SK-N-SH treated with all-trans-retinoic acid at 6 μM for 48 hours (cell line): Measurements from ENCODE around the gene TNRC6B.

Experiments
- ARNTL ChIP-seq: fragments of 450-650 bp; formaldehyde crosslinking; IDR thresholded peaks from 2 replicates; pipeline ENCODE4 v1.5.0; 2020; ENCODE audit warnings: low read depth, mild to moderate bottlenecking, moderate library complexity, borderline replicate concordance
- GLIS3 ChIP-seq: fragments of 250-450 bp; sonication (Bioruptor Pico); IDR thresholded peaks from 2 replicates; pipeline ENCODE4 v1.5.0; 2020; ENCODE audit warnings: mild to moderate bottlenecking, moderate library complexity
- ISL1 ChIP-seq: fragments of 250-450 bp; sonication (Bioruptor Pico); IDR thresholded peaks from 2 replicates; pipeline ENCODE4 v2.1.2; 2022; ENCODE audit warnings: mild to moderate bottlenecking, moderate library complexity
- RARB ChIP-seq: fragments of 250-450 bp; sonication (Bioruptor Pico); IDR thresholded peaks from 2 replicates; pipeline ENCODE4 v1.8.0; 2021; ENCODE audit warnings: mild to moderate bottlenecking, moderate library complexity
- TOX ChIP-seq: fragments of 250-450 bp; sonication (Bioruptor Pico); IDR thresholded peaks from 2 replicates; pipeline ENCODE4 v1.8.0; 2021; ENCODE audit warnings: mild to moderate bottlenecking, moderate library complexity, borderline replicate concordance
- ZNF565 ChIP-seq: fragments of 450-650 bp; formaldehyde crosslinking; conservative IDR thresholded peaks from 2 replicates; pipeline ENCODE4 v1.5.0; 2020; ENCODE audit warnings: low read depth, mild to moderate bottlenecking, moderate library complexity
- TF ChIP-seq, protein P1 (sequence below): fragments of 250-450 bp; sonication (Bioruptor Pico); IDR thresholded peaks from 2 replicates; pipeline ENCODE4 v1.5.1; 2020; ENCODE audit warnings: low read depth, mild to moderate bottlenecking, moderate library complexity

DNA sequence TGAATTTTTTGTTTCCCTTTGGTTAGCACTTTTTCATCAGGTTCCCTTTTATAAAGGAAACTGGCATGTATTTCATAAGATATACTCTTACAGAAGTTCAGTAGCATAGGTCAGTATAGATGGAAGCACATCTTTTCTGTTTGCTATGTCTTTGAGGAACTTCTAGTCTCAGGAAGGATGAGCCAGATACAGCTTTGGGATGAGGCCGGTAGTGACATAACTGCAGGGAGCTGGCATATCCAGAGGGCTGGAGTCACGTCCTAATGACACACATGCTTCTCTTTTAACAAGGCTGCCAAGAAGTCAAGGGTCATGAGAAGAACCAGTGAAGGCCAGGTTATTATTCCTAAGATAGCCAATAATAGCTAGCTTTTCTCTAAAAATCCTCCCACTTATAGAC is 135.3 kb downstream of the TNRC6B start:
- TF ChIP-seq TOX: no peak
- no peak for TF ChIP-seq GLIS3 (CRISPR knock-in tag)
- TF ChIP-seq ARNTL (CRISPR knock-in tag): no peak
- TF ChIP-seq, protein P1, sequence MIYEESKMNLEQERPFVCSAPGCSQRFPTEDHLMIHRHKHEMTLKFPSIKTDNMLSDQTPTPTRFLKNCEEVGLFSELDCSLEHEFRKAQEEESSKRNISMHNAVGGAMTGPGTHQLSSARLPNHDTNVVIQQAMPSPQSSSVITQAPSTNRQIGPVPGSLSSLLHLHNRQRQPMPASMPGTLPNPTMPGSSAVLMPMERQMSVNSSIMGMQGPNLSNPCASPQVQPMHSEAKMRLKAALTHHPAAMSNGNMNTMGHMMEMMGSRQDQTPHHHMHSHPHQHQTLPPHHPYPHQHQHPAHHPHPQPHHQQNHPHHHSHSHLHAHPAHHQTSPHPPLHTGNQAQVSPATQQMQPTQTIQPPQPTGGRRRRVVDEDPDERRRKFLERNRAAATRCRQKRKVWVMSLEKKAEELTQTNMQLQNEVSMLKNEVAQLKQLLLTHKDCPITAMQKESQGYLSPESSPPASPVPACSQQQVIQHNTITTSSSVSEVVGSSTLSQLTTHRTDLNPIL (CRISPR knock-in tag): no peak
- no peak for TF ChIP-seq ISL1 (CRISPR knock-in tag)
- TF ChIP-seq RARB (CRISPR knock-in tag): no peak
- no peak for TF ChIP-seq ZNF565
